OCI-LY7 (cell line): Measurements from ENCODE around the gene KCNIP4.

Source experiments
- EZH2phosphoT487 ChIP-seq: fragments of 200-600 bp; sonication (generic); IDR thresholded peaks from 2 replicates; pipeline ENCODE4 v1.6.1; 2018; ENCODE audit warnings: low read depth, borderline replicate concordance, mild to moderate bottlenecking, mixed run types, antibody characterized with exemption, low read length, moderate library complexity, mixed read lengths
- TF ChIP-seq, protein P1 (sequence below): fragments of 200-600 bp; sonication (generic); conservative IDR thresholded peaks from 2 replicates; pipeline ENCODE4 v1.5.1; 2014; ENCODE audit warnings: mild to moderate bottlenecking, antibody characterized with exemption, low read length, moderate library complexity, mixed read lengths

DNA sequence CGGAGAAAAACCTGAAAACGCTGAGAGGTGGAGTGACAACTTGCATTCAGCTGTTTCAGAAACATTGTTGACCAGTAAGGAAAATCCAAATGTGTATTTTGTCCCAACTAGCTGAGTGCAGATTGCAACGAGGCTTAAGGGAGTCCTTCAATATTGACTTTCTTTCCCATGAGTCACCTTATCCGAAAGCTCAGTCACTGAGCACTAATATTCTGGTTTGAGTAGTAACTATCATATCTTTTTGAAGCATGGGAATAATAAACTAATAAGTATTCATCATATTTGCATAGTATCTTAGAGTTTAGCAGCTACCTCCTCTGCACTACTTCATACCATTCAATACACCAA lies 644.1 kb downstream of the KCNIP4 start:
- TF ChIP-seq, protein P1, sequence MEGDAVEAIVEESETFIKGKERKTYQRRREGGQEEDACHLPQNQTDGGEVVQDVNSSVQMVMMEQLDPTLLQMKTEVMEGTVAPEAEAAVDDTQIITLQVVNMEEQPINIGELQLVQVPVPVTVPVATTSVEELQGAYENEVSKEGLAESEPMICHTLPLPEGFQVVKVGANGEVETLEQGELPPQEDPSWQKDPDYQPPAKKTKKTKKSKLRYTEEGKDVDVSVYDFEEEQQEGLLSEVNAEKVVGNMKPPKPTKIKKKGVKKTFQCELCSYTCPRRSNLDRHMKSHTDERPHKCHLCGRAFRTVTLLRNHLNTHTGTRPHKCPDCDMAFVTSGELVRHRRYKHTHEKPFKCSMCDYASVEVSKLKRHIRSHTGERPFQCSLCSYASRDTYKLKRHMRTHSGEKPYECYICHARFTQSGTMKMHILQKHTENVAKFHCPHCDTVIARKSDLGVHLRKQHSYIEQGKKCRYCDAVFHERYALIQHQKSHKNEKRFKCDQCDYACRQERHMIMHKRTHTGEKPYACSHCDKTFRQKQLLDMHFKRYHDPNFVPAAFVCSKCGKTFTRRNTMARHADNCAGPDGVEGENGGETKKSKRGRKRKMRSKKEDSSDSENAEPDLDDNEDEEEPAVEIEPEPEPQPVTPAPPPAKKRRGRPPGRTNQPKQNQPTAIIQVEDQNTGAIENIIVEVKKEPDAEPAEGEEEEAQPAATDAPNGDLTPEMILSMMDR = no peak
- no peak for TF ChIP-seq EZH2phosphoT487
